HuH-7 (cell line): ENCODE data around the gene SNX19.
A peak's percentile ranks its signal among the peaks of the same experiment; 100 is the strongest.

Source experiments
- DNase-seq: peaks from one replicate; pipeline ENCODE4 v3.0.0; 2011; ENCODE audit warnings: low spot score

The SNX19 gene

DNA sequence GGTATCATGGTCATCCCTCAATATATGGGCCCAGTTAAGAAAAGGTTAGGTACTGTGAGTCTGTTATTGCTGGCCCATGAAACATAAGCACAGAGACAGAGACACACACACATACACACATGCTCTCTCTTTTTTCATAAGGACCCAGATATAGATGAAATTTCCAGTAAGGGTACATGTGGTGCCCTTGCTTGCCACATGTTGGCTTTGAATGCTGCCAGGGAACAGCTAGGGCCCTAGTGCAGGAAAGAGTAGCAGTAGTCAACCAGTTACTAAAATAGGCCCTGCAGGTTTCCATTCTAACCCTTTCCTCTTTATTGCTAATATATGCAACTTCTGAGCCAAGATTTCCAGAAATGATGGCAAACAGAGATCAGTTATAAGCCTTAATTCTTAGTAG is 9.1 kb downstream of the SNX19 start:
- DNase-seq = no peak

GRCh38 chr11:130906616-130907015 is 9.7 kb downstream of the SNX19 start:
- no peak for DNase-seq

- DNase-seq = no peak
These were observed 10.8 kb downstream of the SNX19 start for GRCh38 chr11:130905512-130905911.

DNA sequence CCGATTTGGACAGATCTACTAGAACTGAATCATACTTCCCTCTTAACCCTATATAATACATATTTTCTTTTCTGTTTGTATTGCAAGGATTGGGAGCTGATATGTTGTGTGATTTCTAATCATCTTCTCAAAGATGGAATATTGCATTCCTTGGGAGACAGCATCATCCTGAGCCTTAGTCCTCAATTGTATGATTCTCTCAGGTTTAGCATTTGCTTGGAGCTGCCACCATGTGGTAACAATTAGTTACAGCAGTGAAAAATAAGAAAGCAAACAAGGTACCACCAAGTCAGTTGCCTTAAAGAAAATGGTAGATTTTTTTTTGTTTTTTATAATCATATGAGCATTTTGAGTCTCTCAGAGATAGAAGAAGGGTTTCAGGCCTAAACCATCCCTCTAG is 11.9 kb downstream of the SNX19 start:
- DNase-seq = peak; percentile 17

- no peak for DNase-seq
These were observed 13.9 kb downstream of the SNX19 start for GRCh38 chr11:130902380-130902779.

- no peak for DNase-seq
These were observed 17.2 kb downstream of the SNX19 start for GRCh38 chr11:130899106-130899505.

GRCh38 chr11:130897262-130898182 is 18.8 kb downstream of the SNX19 start:
- DNase-seq = no peak

- peak; percentile 52 for DNase-seq
These were observed 21.8 kb downstream of the SNX19 start for GRCh38 chr11:130894322-130895025.

DNA sequence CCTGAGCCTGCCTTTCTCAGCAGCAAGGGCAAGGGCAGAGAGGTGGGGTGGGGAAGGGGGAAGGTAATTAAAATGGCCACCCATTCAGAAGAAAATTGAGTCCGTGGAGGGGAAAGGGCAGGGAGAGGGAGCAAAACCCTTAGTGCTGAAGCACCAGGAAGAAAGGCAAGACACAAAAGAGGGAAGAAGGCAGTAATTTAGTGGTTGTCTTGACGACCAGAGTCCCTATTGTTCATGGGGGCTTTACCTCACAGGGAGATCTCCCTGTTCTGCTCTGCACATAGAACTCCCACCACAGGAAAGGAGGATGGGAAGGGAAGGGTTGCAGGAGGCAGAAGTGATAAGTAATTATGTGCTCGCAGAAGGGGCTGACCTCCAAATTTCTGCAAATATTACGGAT is 23.4 kb downstream of the SNX19 start:
- DNase-seq = no peak

DNA sequence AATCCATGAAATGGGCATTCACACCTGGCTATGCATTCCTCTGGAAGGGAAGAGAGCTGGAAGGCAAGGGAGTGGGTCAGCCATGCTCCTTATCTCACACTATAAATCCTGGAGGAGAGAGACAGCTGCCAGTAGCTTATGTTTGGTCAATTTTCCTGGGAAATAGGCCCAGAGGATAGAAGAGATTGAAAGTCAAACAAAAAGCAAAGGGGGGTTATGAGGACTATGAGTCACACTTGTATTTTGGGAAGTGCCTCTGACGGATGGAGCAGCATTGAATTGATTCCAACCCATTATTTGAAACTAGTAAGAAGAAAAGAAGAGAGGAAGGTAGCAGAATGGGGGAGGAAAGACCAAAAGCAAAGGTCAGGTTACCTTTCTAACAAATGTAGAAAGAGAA is 25.0 kb downstream of the SNX19 start:
- DNase-seq = no peak

- no peak for DNase-seq
These were observed 26.1 kb downstream of the SNX19 start for GRCh38 chr11:130890039-130890745.

DNA sequence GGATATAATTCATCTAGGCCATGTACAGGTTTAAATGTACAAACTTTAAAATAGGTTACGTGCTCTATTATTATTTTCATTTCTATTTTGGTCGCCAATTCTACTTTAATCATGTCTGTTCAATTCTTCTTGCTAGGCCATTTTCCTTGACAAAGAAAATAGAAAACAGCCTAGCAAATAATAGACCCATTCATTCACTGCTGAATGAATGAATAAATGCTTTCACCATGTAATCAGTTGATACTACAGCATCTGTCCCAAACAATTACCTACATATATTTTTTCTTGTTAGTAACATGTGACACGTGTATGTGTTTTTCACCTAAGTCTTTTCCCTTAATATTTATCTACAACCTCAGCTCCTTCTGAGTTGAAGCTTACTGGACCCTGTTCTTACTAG is 27.5 kb downstream of the SNX19 start:
- DNase-seq = no peak

DNA sequence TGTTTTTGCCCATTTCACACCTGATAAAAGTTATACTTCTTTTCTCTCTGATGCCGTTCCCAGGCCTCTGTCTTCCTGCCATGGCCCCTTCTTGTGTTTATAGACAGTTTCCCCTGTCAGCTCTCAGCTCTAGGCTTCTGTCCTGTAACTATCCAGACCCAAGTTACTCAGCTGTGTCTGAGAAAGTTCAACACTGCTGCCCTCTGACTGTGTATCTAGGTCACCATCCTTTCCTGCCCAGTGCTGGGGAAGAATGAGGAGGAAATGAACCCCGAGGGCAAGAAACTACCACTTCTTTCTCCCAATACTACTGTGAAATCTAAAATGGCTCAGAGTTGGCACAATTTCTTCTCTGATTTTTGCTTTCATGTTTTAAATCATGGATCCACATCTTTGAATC is 29.6 kb downstream of the SNX19 start:
- DNase-seq = no peak

GRCh38 chr11:130882138-130882551 is 34.1 kb downstream of the SNX19 start:
- DNase-seq = no peak

DNA sequence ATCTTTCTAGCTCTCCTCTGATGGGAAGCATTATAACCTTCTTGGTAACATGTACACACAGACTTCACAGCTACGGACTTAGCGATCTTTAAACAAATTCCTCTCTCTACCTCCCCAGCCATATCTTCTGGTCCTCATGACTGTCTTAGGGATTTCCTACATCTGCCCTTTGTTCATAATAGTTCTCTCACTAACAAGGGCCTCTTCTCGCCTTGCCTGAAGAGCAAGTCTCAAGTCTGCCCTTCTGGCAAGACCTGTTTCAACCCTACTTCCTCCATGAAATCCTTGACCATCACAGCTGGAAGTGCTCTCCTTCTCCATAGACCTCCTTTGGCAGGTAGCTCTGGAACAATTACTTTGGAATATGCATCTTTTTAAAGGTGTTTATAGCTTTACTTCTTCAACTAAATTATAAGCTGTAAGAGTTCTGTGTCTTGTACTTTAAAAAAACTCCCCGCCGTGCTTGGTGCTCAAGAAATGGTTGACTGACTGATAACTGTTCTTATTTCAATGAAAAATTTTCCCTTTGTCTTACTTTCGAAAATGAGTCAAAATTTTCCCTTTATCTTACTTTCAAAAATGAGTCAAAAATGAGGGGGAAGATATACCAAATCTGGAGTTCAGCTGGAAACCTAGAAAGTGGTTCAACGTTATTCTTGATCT is 34.7 kb downstream of the SNX19 start:
- no peak for DNase-seq

GRCh38 chr11:130879836-130880235 is 36.4 kb downstream of the SNX19 start:
- no peak for DNase-seq

DNA sequence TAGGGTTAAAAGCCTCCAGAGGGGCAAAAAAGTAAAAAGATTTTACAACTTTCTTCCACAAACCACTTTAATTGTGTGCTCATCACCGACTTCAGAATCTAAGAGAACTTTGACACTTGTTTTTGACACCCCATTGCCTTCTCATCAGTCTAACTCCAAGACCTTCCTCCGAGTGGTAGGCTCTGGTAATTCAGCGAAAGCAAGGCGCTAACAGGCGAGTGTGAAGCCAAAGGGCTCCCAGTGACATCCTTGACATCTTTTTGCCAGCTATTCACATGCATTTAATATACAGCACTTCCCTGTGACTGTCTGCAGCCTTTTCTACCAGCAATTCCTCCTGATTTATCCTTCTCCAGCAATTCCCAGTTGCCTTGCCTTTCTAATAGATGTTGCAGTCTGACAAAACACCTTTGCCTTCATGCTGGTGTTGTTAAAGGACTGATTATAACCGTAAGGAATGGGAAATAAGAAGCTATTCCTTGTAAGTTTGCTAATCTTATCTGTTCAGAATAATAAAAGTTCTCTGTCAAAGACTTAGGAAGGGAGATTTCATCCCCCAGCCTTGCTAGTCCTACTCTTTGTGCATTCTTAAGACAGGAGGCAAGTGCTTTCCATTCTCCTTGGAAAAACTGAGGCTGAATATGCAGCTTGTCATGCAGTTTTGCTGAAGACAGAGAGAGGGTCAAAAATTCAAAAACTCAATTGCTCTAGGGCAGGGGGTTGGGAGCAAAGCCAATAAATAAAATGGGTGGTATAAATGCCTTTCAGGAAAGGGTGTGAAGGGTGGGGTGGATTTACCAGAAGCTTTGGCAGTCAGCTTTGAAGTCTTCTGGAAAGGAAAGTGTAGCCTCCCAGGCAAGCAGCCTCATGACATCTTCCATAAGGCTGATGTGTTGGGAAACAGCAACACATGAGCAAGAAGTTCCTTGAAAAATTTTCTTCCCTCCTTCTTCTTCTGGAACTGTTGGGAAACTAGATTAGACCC is 39.1 kb downstream of the SNX19 start:
- no peak for DNase-seq

- no peak for DNase-seq
These were observed 40.2 kb downstream of the SNX19 start for GRCh38 chr11:130876100-130876499.

- DNase-seq = no peak
These were observed 41.2 kb downstream of the SNX19 start for GRCh38 chr11:130874955-130875531.

DNA sequence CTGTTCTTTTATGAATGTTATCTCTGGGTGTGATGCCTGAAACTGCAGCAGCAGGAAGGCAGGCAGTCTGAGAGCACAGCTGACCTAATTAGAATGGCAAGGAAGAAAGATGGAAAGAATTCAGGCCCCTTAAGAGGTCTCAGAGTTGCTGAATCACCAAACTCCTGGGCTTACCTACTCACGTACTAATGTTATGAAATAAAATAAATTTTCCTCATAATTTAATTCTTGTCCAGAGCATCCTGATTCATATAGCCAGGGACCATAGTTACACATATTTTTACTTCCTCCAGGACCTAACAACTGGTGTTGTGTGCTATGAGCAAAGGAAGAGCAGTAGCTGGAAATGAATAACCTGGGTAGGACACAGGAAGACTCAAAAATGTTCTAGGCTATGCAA is 41.9 kb downstream of the SNX19 start:
- no peak for DNase-seq

DNA sequence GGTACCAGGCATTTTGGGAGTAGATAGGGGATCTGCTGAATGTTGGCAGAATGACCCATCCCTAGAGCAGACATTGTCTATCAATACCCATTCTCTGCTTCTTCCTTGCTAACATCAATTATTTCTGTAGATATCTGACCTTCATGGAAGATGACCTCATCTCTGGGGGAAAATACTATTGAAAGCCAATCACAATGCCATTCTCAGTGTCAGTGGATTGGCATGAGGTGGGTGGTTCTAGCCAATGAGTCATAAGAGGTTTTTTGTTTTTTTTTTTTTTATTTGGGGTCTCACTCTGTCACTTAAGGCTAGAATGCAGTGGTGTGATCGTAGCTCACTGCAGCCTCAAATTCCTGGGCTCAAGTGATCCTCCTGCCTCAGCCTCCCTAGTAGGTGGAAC is 42.5 kb downstream of the SNX19 start:
- DNase-seq = no peak
